ENCODE results near the gene GPATCH8.

GRCh38 chr17:44353672-44354331, 149.4 kb downstream of the GPATCH8 start:
- TF ChIP-seq PATZ1 (CRISPR knock-in tag; IDR thresholded peaks at IDR 0.05; ENCODE audit: borderline replicate concordance) (no peak), ARNTL (CRISPR knock-in tag; IDR thresholded peaks at IDR 0.05; ENCODE audit: borderline replicate concordance, low read depth) (no peak), GLIS3 (CRISPR knock-in tag; IDR thresholded peaks at IDR 0.05) (no peak), PPARA (CRISPR knock-in tag; IDR thresholded peaks at IDR 0.05; ENCODE audit: borderline replicate concordance) (no peak), CSRNP3 (CRISPR knock-in tag; IDR thresholded peaks at IDR 0.05) (no peak)

All from SK-N-SH treated with all-trans-retinoic acid at 6 μM for 48 hours (cell line).